GM12874 (cell line): ENCODE data around the gene PDX1.

Experiments
- CTCF ChIP-seq: IDR thresholded peaks from 2 replicates; pipeline ENCODE4 v1.5.1; 2011; ENCODE audit warnings: low read depth, mild to moderate bottlenecking, control low read depth, low read length, moderate library complexity; ENCODE audit not compliant: insufficient read depth

Gene PDX1

GRCh38 chr13:27918918-27919658, 712 bp upstream of the PDX1 start:
- TF ChIP-seq CTCF, result no peak

- TF ChIP-seq CTCF, result no peak
These were observed 204 bp upstream of the PDX1 start for GRCh38 chr13:27919659-27919933.

GRCh38 chr13:27920677-27921420, 1.0 kb downstream of the PDX1 start:
- no peak for TF ChIP-seq CTCF

- no peak for TF ChIP-seq CTCF
These were observed 1.7 kb downstream of the PDX1 start for GRCh38 chr13:27921421-27921960.

- no peak for TF ChIP-seq CTCF
These were observed 2.4 kb downstream of the PDX1 start for GRCh38 chr13:27921961-27922882.

- TF ChIP-seq CTCF, result no peak
These were observed 3.2 kb downstream of the PDX1 start for GRCh38 chr13:27922883-27923612.
